Activated B cell treated with CpG ODN at 0.5 μM for 24 hours (primary cell): Measurements from ENCODE around the gene SLC29A2. TPM values are rescaled to one million over a fixed set of nuclear protein-coding genes. Genes with fewer than 3 reads are reported as not detected.

ENCODE experiments used
- ATAC-seq: fragments of 200-7000 bp; cut with Tn5 transposase; one replicate; pipeline ENCODE4 v1.10.0; 2021; ENCODE audit warnings: low read depth, mild to moderate bottlenecking, moderate library complexity
- CTCF ChIA-PET: fragments of 350-600 bp; sonication (Branson Sonifier 250); formaldehyde crosslinking; loops from one replicate; lab custom pipeline; 2021; ENCODE audit warnings: antibody characterized with exemption; lab: Charles Lee
- POLR2A ChIA-PET: fragments of 350-600 bp; sonication (Branson Sonifier 250); formaldehyde crosslinking; loops from one replicate; lab custom pipeline; 2021; ENCODE audit warnings: antibody characterized with exemption; lab: Charles Lee
- DNase-seq: peaks from one replicate; pipeline ENCODE4 v3.0.0; 2022
- H3K27ac Mint-ChIP-seq: one replicate; pipeline ENCODE4 v1.8.0; 2020; ENCODE audit warnings: mixed read lengths
- H3K27me3 Mint-ChIP-seq: one replicate; pipeline ENCODE4 v1.8.0; 2021; ENCODE audit warnings: mixed read lengths
- H3K36me3 Mint-ChIP-seq: one replicate; pipeline ENCODE4 v1.8.0; 2021; ENCODE audit warnings: low read depth, mixed read lengths
- H3K4me1 Mint-ChIP-seq: one replicate; pipeline ENCODE4 v1.8.0; 2021; ENCODE audit warnings: mixed read lengths
- H3K4me3 Mint-ChIP-seq: one replicate; pipeline ENCODE4 v1.8.0; 2020; ENCODE audit warnings: mild to moderate bottlenecking, mixed read lengths
- H3K9me3 Mint-ChIP-seq: one replicate; pipeline ENCODE4 v1.8.0; 2020; ENCODE audit warnings: mixed read lengths
- intact Hi-C: fragments of 100-400 bp; cut with micrococcal nuclease; formaldehyde crosslinking; loops from one replicate; pipeline ENCODE4 v1.15.1; 2024
- total RNA-seq: library from RNA; stranded (reverse); gene quantifications from 2 replicates; pipeline ENCODE4 v1.2.3, GENCODE V29; 2022
- TF ChIP-seq, protein P1 (sequence below): fragments of 200-600 bp; IDR thresholded peaks from one replicate; pipeline ENCODE4 v1.8.0; 2022; ENCODE audit warnings: antibody characterized with exemption, mild to moderate bottlenecking

Gene SLC29A2
- total RNA-seq, 1 donor from 2014 or later = 17.1 TPM

DNA sequence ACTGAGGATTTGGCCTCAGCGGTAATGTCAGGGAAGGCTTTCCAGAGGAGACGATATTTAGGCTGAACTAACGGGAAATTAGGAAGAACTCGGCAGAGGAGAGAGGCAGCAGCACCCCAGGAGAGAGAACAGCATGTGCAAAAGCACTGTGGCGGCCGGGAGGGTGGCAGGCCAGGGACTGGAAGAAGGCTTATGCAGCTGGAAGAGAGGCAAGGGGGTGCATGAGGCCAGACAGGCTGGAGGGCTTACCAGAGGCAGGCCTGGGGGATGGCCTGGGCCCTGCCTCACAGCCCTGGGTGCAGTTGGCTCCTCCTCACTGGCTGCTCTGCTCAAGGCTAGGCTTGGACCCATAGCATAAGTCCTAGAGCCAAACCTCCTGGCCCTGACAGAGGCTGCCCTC lies 41.6 kb upstream of the SLC29A2 start:
- Mint-ChIP-seq H3K27ac (no peak overlapping the region), H3K36me3 (no peaks in the 10 kb centered on the region), H3K4me1 (peaks cover 8% of the 10 kb centered on the region), H3K4me3 (no peak overlapping the region), H3K9me3 (no peaks in the 10 kb centered on the region), H3K27me3 (peaks cover 70% of the 10 kb centered on the region)
- TF ChIP-seq, protein P1, sequence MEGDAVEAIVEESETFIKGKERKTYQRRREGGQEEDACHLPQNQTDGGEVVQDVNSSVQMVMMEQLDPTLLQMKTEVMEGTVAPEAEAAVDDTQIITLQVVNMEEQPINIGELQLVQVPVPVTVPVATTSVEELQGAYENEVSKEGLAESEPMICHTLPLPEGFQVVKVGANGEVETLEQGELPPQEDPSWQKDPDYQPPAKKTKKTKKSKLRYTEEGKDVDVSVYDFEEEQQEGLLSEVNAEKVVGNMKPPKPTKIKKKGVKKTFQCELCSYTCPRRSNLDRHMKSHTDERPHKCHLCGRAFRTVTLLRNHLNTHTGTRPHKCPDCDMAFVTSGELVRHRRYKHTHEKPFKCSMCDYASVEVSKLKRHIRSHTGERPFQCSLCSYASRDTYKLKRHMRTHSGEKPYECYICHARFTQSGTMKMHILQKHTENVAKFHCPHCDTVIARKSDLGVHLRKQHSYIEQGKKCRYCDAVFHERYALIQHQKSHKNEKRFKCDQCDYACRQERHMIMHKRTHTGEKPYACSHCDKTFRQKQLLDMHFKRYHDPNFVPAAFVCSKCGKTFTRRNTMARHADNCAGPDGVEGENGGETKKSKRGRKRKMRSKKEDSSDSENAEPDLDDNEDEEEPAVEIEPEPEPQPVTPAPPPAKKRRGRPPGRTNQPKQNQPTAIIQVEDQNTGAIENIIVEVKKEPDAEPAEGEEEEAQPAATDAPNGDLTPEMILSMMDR = no peak
- ChIA-PET POLR2A (no interaction called here), CTCF (no interaction called here)
- no peak for DNase-seq
- ATAC-seq = no peak
- intact Hi-C loops = no loop called here

DNA sequence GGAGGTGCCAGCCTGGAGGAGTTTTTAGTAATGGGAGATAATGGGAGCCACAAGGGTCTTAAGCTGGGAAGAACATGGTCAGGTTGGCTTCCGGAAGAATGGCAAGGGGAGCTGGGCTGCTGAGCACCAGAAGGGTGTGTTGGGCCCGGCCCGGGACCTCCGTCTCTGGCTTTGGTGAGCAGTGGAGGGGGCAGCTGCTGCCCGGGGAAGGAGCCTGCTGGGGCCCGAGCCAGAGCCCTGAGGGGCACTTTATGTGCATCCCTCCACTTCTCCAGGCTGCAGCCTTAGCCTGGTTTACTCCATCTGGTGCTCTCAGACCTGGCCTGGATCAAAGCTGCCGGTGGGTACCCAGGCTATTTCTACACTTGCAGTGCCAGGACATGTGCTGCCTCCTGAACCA lies 40.5 kb upstream of the SLC29A2 start:
- Mint-ChIP-seq H3K4me1 (peaks cover 4% of the 10 kb centered on the region), H3K4me3 (no peak overlapping the region), H3K27me3 (peaks cover 59% of the 10 kb centered on the region), H3K36me3 (no peaks in the 10 kb centered on the region), H3K9me3 (no peaks in the 10 kb centered on the region), H3K27ac (no peak overlapping the region)
- TF ChIP-seq, protein P1 = no peak
- ATAC-seq (no peak), DNase-seq (no peak)
- ChIA-PET CTCF (interaction anchor here (1.4 kb wide), 1 partner anchor 9 kb away, joined by 4 read pairs; no protein-coding TSS in a partner anchor), POLR2A (interaction anchor here (1.3 kb wide), 1 partner anchor 68 kb away, joined by 3 read pairs; the partner anchor contains the start of gene DPP3)
- intact Hi-C loops = no loop called here

DNA sequence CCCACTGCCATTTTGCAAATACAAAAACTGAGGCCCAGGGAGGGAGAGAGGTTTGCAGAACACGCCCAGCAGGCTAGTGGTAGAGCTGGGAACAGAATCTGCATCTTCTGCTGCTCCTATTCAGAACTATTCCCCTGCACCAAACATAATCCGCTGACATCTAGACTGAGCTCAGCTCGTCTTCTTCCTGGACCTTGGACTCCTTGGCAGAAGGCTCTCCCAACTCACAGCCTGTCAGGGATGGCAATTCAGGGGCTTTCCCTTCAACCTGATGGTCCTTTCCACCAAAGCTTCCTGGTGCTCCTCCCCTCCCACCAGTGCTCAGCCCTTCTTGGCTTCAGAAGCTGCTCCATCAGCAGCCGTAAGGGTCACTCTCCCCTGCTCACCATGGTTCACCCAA lies 39.8 kb upstream of the SLC29A2 start:
- DNase-seq = no peak
- H3K27me3 Mint-ChIP-seq = peaks cover 52% of the 10 kb centered on the region

DNA sequence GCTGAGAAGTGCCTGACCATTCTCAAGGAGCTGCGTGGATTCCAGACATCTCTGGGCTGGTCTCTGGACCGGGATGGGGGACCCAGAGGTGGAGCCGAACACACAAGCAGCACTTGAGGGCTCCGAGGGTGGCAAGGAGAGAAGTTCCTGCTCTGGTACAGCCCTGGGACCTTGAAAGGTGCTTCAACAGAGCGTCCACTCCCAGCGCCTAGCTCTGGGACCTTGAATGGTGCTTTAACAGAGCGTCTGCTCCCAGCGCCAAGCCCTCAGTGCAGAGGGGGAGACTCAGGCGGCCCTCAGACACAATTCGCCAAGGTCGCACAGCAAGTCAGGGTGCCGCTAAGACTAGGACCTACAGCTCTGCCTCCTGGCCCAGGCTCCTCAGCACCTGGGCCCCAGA lies 38.6 kb upstream of the SLC29A2 start:
- CTCF ChIA-PET = interaction anchor here (2.0 to 5.4 kb wide), 2 partner anchors 29 to 69 kb away, joined by 9 to 27 read pairs; partner anchors contain the start of genes DPP3 and MRPL11
- no peak overlapping the region for H3K4me3 Mint-ChIP-seq

More for the DNA sequence above, 39.8 kb upstream of the SLC29A2 start:
- CTCF ChIA-PET = interaction anchor here (1.4 to 5.4 kb wide), 2 partner anchors 10 to 68 kb away, joined by 4 to 27 read pairs; partner anchors contain the start of gene DPP3
- Mint-ChIP-seq H3K4me1 (peaks cover 4% of the 10 kb centered on the region), H3K9me3 (no peaks in the 10 kb centered on the region), H3K36me3 (no peaks in the 10 kb centered on the region), H3K27ac (no peak overlapping the region), H3K4me3 (no peak overlapping the region)
- TF ChIP-seq, protein P1 = no peak
- POLR2A ChIA-PET = interaction anchor here (0.6 to 1.3 kb wide), 2 partner anchors 69 to 620 kb away, joined by 3 read pairs; partner anchors contain the start of gene DPP3
- no peak for ATAC-seq
- intact Hi-C loops = no loop called here

DNA sequence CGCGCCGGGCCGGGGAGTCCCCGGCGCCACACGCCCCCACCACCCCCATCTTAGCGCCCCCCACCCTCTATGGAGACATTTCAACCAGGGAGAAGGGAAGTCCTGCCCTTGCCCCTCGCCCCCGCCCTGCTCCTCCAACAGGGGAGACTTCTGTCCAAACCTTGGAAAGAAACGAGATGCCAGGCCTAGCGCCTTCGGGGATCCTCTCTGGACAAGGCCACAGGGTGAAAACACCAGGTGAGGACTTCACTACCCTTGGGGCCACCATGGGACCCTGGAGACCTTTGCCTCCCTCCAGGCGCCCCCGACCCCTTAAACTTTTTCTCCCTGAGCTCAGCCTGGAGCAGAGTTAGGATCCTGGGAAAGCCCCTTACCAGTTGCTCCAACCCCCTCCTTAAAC lies 37.7 kb upstream of the SLC29A2 start:
- POLR2A ChIA-PET = interaction anchor here (0.6 to 1.6 kb wide), 6 partner anchors 8 to 70 kb away, joined by 3 to 5 read pairs (median 4); partner anchors contain the start of gene MRPL11
- no peaks in the 10 kb centered on the region for H3K9me3 Mint-ChIP-seq

More for the DNA sequence above, 38.6 kb upstream of the SLC29A2 start:
- POLR2A ChIA-PET = interaction anchor here (0.6 to 0.9 kb wide), 2 partner anchors 11 to 56 kb away, joined by 3 to 5 read pairs; no protein-coding TSS in a partner anchor
- no peaks in the 10 kb centered on the region for H3K9me3 Mint-ChIP-seq
- intact Hi-C loops = no loop called here
- ATAC-seq (no peak), DNase-seq (no peak)
- H3K36me3 Mint-ChIP-seq = no peaks in the 10 kb centered on the region
- H3K27me3 Mint-ChIP-seq = peaks cover 49% of the 10 kb centered on the region
- TF ChIP-seq, protein P1 = no peak
- no peak overlapping the region for H3K27ac Mint-ChIP-seq
- peaks cover 4% of the 10 kb centered on the region for H3K4me1 Mint-ChIP-seq

More for the DNA sequence above, 37.7 kb upstream of the SLC29A2 start:
- Mint-ChIP-seq H3K4me1 (peaks cover 4% of the 10 kb centered on the region), H3K4me3 (no peak overlapping the region), H3K27me3 (peaks cover 48% of the 10 kb centered on the region), H3K27ac (no peak overlapping the region), H3K36me3 (no peaks in the 10 kb centered on the region)
- ATAC-seq (no peak), DNase-seq (no peak)
- TF ChIP-seq, protein P1 = no peak
- CTCF ChIA-PET = interaction anchor here (0.7 to 5.4 kb wide), 9 partner anchors 8 to 269 kb away, joined by 3 to 27 read pairs (median 9); partner anchors contain the start of genes BBS1, DPP3, MRPL11 and NPAS4
- intact Hi-C loops = loop anchor here (2.0 kb wide), 1 partner anchor 474 kb away; no protein-coding TSS in a partner anchor
